Measurements from ENCODE around the gene ARHGAP32.

GRCh38 chr11:129045150-129045549 is 147.0 kb downstream of the ARHGAP32 start:
- TF ChIP-seq CTCF (conservative IDR thresholded peaks at IDR 0.05 in 1 of 2, IDR thresholded peaks at IDR 0.05 in 1 of 2; ENCODE audit: low read depth in 1 of 2, low read length in 2 of 2) (no peak), EZH2 (IDR thresholded peaks at IDR 0.05; ENCODE audit: low read length, missing control alignments) (no peak)

Measured in fibroblast of lung (primary cell).